Omental fat pad (tissue), 4 donors: ENCODE results near the gene SMIM11. TPM values are rescaled to one million over a fixed set of nuclear protein-coding genes. Genes with fewer than 3 reads are reported as not detected.
"Not testable (repeated sequence)": the region's sequence is repeated elsewhere in the genome, so short reads cannot be mapped to it uniquely, and the experiment has no call there.

Experiments used
- ATAC-seq: fragments of 150-250 bp; one replicate; pipeline ENCODE4 v1.9.1; 2016; ENCODE audit warnings: mild to moderate bottlenecking, moderate library complexity; ENCODE audit not compliant: low FRiP score
- DNase-seq: peaks from one replicate; pipeline ENCODE4 v3.0.0-alpha.2; 2019; ENCODE audit warnings: low spot score
- total RNA-seq, 4 donors: library from RNA; depleted of rRNA; stranded (reverse); fragments of >200 nt; gene quantifications; one replicate each; pipeline ENCODE4 v1.1.0, GENCODE V29; 2016
- TF ChIP-seq, protein P1 (sequence below), 3 donors: fragments of 450-650 bp; IDR thresholded peaks; one replicate each; pipeline ENCODE4 v1.5.1; 2016 to 2017; ENCODE audit warnings: antibody characterized with exemption in 3 of 3, mild to moderate bottlenecking in 3 of 3, moderate library complexity in 2 of 3

SMIM11 gene, protein sequence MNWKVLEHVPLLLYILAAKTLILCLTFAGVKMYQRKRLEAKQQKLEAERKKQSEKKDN
- 10 to 100 TPM in 1 of 4 donors, 1 to 10 TPM in 3; 4.4 to 12.1 (median 4.9) TPM for total RNA-seq

DNA sequence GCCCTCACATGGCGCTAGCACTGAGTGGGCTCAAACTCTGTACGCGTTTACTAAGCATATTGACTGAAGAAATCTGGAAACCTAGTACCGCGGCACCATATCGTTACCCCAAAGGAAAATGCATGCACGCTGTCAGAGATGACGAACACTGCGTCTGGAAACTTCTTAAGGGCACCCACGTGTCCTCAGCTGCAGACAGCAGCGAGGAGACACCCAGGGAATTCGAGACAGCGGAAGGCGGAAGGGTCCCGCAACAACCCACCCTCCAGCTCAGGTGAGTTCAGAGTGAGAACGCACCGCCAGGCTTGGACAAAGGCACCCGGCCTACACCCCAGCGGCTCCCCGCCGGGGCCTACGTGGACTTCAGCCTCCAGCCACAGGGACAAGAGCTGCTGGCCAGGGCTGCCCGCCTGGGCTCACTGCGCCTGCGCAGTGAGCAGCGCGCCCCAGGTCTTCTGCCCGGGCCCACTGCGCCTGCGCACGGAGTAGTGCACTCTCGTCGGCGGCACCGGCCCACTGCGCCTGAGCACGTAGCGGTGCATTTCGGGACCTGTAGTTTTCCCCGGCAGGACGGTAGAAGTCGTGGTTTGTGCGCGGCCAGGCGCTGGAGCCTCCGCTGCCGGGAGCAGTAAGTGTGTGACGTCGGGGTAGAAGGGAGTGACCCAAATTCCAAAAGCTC is at the start of gene SMIM11:
Gene SMIM11, plus strand, starts transcription at position 568 of the 679 bp plus-strand sequence. CDS start 3,998 bp downstream, outside the sequence.
- not testable (repeated sequence) for DNase-seq
- peak; percentile 97 for ATAC-seq

DNA sequence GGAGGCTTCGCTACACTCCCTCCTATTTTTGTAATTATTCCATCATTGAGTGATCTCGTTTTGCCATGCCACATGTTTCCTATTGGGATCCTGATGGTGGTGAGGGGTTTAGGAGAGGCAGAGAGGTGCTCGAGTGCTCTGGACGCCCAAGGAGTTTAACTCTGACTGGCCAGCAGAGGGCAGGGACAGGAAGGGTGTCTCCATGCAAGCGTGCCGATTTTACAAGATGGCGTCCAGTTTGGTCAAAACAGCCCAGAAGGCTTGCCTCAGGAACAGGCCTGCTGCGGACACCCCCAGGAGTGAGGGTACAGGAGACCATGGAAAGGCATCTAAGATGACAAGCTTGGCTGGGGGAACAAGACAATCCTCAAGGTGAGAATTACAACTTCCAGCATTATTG is 45.3 kb upstream of the SMIM11 start:
- ATAC-seq, result no peak
- TF ChIP-seq, protein P1, sequence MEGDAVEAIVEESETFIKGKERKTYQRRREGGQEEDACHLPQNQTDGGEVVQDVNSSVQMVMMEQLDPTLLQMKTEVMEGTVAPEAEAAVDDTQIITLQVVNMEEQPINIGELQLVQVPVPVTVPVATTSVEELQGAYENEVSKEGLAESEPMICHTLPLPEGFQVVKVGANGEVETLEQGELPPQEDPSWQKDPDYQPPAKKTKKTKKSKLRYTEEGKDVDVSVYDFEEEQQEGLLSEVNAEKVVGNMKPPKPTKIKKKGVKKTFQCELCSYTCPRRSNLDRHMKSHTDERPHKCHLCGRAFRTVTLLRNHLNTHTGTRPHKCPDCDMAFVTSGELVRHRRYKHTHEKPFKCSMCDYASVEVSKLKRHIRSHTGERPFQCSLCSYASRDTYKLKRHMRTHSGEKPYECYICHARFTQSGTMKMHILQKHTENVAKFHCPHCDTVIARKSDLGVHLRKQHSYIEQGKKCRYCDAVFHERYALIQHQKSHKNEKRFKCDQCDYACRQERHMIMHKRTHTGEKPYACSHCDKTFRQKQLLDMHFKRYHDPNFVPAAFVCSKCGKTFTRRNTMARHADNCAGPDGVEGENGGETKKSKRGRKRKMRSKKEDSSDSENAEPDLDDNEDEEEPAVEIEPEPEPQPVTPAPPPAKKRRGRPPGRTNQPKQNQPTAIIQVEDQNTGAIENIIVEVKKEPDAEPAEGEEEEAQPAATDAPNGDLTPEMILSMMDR (IDR thresholded peaks at IDR 0.05), result no peak
- DNase-seq, result no peak

DNA sequence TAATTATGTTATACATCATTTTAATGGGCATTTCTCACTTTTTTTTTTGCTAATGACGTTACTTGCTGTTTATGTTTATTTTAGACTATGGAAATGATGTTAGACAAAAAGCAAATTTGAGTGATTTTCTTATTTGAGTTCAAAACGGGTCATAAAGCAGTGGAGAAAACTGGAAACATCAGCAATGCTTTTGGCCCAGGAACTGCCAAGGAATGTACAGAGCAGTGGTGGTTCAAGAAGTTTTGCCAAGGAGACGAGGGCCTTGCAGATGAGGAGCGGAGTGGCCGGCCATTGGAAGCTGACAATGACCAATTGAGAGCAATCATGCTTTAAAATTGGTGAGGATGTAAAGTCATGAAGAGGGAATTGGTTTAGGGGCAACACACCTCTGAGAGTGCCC is 43.6 kb upstream of the SMIM11 start:
- TF ChIP-seq, protein P1 (IDR thresholded peaks at IDR 0.05), result no peak
- ATAC-seq, result no peak
- DNase-seq, result no peak

DNA sequence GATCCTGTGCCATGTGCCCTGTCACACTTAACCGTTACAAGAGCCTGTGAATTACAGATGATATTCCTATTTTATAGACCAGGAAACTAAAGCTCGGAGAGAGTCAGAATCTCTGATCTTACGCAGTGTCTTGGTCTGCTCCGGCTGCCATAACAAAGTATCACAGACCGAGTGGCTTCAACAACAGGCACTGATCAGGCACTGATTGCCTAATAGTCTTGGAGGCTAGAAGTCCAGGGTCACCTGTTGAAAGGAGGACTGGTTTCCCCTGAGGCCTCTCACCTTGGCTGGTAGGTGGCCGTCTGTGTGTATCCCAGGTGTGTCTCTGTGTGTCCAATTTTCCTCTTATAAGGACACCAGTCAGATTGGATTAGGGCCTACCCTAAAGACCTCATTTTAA is 43.0 kb upstream of the SMIM11 start:
- TF ChIP-seq, protein P1 (IDR thresholded peaks at IDR 0.05), result no peak
- DNase-seq (no peak), ATAC-seq (no peak)

DNA sequence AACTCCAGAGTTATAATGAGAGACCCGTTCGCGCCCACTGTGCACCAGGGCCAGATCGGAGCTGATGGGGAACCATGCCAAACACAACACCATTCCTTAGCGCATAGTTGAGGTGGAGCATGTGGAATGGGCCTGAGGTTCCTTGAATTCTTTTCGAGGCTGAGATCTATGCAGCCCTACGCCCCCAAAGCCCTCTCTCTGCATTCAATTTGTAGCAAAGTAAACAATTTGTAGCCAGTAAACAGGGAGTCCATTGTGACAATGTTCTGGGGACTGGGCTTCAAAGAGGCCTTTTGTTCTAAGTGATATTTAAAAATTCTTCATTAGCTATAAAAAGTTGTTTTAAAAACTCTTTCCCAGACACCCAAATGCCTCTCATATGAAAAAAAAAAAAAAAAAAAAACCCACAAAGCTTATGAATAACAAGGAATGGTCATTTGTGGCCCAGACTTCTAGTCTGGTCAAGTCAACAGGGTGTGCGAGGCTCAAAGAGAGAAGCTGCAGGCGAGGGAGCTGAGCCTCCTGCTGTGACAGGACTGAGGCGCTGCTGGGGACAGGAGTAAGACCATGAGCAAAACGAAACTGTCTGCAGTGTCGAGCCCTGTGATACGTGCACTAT is 42.1 kb upstream of the SMIM11 start:
- ATAC-seq, result no peak
- no peak for DNase-seq
- TF ChIP-seq, protein P1 (IDR thresholded peaks at IDR 0.05), result no peak

DNA sequence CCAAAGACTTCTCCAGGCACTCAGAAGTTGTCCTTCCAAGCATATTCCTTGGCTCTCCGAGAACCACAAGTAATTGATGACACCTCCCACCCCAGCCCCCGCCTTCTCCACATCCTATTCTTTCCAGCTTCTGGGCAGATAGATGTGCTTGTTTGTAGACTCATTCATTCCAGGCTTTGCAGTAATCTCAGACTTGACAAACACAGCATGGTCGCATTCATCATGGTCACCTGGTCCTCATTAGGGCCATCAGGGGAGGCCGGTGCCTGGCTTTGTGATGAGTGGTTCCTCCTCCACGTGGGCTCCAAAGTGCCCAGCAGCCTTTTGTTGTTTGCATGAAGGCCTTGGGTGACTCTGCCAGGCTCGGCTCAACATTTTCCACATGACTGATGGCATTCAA is 40.0 kb upstream of the SMIM11 start:
- ATAC-seq (no peak), DNase-seq (no peak)
- TF ChIP-seq, protein P1 (IDR thresholded peaks at IDR 0.05), result no peak

DNA sequence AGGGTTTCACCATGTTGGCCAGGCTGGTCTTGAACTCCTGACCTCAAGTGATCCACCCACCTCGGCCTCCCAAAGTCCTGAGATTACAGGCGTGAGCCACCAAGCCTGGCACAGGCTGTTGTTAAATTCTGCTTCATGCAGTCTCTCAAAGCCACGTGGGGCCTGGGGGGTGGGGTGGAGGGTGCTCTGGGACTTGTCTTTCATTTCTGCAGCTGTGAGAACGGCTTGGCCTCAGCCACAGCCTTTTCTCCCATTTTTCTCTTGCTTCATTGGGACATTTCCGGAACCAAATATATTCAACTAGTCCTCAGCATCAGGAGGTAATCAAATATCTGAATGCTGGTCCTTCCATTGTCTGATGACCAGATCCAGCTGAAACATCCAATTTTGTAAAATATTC is 39.1 kb upstream of the SMIM11 start:
- TF ChIP-seq, protein P1 (IDR thresholded peaks at IDR 0.05), result no peak
- DNase-seq (no peak), ATAC-seq (no peak)
